Measurements from ENCODE around the gene ZNF862.

ZNF862 gene

DNA sequence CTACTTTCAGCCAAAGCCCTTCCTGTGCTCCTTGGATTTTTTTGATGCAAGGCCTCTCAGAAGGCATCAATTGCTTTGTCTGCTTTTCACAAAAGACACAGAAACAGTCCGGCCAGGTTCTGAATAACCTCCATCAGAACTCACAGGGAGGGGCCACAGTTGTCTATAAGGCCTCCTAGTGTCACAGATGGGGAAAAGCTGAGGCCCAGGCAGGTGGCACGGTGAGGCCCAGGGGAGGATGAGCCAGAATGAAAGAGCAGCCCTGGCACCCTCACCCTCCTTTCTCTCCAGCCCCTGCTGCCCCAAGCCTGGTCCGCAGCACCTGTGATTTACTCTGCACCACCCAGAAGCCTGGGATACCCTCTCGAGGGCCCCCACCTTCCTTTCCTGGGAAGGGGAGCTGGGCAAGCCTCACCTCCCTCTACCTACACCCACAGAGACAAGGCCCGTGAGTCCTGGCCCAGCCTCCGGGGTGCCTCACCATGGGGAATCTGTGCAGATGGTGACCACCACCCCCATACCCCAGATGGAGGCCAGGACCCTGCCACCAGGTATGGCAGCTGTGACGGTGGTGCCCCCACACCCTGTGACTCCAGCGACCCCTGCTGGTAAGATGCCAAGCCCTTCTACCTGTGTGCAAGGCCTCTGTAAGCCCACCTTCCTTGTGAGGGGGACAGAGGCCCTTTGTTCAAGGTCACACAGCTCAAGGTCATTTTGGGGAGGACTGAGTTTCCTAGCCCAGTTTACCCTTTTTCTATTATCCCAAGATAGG lies 38.6 kb upstream of the ZNF862 start:
- Histone ChIP-seq H3K4me3 (ENCODE audit: low read depth, low read length) (no peak overlapping the region), H3K9me3 (ENCODE audit: severe bottlenecking) (no peaks in the 10 kb centered on the region), H3K36me3 (no peaks in the 10 kb centered on the region), H3K27me3 (ENCODE audit: insufficient read depth, low read depth, severe bottlenecking) (no peaks in the 10 kb centered on the region), H3K27ac (no peak overlapping the region)
- TF ChIP-seq, protein P1, sequence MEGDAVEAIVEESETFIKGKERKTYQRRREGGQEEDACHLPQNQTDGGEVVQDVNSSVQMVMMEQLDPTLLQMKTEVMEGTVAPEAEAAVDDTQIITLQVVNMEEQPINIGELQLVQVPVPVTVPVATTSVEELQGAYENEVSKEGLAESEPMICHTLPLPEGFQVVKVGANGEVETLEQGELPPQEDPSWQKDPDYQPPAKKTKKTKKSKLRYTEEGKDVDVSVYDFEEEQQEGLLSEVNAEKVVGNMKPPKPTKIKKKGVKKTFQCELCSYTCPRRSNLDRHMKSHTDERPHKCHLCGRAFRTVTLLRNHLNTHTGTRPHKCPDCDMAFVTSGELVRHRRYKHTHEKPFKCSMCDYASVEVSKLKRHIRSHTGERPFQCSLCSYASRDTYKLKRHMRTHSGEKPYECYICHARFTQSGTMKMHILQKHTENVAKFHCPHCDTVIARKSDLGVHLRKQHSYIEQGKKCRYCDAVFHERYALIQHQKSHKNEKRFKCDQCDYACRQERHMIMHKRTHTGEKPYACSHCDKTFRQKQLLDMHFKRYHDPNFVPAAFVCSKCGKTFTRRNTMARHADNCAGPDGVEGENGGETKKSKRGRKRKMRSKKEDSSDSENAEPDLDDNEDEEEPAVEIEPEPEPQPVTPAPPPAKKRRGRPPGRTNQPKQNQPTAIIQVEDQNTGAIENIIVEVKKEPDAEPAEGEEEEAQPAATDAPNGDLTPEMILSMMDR (IDR thresholded peaks at IDR 0.05; ENCODE audit: low read depth, low read length), result peak; percentile 93
- DNase-seq, result peak; percentile 73

DNA sequence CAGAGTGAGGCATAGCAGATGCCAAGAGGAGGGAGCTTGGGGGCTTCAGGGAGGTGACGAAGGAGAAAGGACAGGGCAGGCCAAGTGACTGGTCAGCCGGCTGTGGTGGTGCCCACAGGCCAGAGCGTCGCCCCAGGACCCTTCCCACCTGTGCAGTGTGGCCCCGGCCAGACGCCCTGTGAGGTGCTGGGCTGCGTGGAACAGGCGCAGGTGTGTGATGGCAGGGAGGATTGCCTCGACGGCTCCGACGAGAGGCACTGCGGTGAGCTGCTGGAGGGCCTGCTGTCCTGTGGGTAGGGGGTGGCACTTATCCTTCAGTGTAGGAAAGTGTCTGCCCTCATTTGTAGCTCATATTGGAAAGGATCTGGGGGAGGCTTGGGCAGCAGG lies 38.0 kb upstream of the ZNF862 start:
- TF ChIP-seq, protein P1 (IDR thresholded peaks at IDR 0.05; ENCODE audit: low read depth, low read length), result no peak
- Histone ChIP-seq H3K9me3 (ENCODE audit: severe bottlenecking) (no peaks in the 10 kb centered on the region), H3K27ac (no peak overlapping the region), H3K4me3 (ENCODE audit: low read depth, low read length) (no peak overlapping the region), H3K36me3 (no peaks in the 10 kb centered on the region), H3K27me3 (ENCODE audit: insufficient read depth, low read depth, severe bottlenecking) (no peaks in the 10 kb centered on the region)
- DNase-seq, result no peak

DNA sequence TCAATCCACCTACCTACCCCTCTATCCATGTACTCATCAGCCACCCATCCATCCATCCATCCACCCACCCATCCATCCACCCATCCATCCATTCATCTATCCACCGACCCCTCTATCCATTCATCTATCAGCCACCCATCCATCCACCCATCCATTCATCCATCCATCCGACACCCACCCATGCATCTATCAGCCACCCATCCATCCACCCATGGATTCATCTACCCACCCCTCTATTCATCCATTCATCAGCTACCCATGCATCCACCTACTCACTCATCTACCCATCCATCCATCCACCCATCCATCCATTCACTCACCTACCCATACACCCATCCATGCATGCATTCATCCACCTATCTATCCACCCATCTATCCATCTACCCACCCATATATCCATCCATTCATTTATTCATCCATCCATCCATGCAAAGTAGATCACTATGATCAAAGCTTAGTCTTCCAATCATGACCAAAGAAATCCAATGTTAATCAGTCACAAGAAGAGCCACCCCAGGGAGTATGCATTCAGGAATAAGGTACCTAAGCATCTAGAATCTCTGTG lies 37.1 kb upstream of the ZNF862 start:
- no peaks in the 10 kb centered on the region for H3K27me3 ChIP-seq (ENCODE audit: insufficient read depth, low read depth, severe bottlenecking)
- no peak for DNase-seq
- no peak overlapping the region for H3K27ac ChIP-seq

DNA sequence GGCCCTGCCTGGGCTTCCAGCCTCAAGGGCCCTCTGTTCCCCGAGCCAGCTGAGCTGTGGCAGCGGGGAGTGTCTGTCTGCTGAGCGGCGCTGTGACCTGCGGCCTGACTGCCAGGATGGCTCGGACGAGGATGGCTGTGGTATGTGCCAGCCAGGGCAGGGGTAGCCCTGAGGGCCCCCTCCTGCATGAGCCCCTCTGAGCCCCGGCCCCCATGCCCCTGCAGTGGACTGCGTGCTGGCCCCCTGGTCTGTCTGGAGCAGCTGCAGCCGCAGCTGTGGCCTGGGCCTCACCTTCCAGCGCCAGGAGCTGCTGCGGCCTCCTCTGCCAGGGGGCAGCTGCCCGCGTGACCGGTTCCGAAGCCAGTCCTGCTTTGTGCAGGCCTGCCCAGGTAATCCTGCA lies 36.4 kb upstream of the ZNF862 start:
- Histone ChIP-seq H3K36me3 (no peaks in the 10 kb centered on the region), H3K27me3 (ENCODE audit: insufficient read depth, low read depth, severe bottlenecking) (no peaks in the 10 kb centered on the region), H3K4me3 (ENCODE audit: low read depth, low read length) (no peak overlapping the region), H3K27ac (no peak overlapping the region), H3K9me3 (ENCODE audit: severe bottlenecking) (no peaks in the 10 kb centered on the region)
- DNase-seq, result no peak
- TF ChIP-seq, protein P1 (IDR thresholded peaks at IDR 0.05; ENCODE audit: low read depth, low read length), result no peak

More for the DNA sequence above, 37.1 kb upstream of the ZNF862 start:
- no peak overlapping the region for H3K4me3 ChIP-seq (ENCODE audit: low read depth, low read length)
- H3K36me3 ChIP-seq, result no peaks in the 10 kb centered on the region
- no peaks in the 10 kb centered on the region for H3K9me3 ChIP-seq (ENCODE audit: severe bottlenecking)
- TF ChIP-seq, protein P1 (IDR thresholded peaks at IDR 0.05; ENCODE audit: low read depth, low read length), result no peak

DNA sequence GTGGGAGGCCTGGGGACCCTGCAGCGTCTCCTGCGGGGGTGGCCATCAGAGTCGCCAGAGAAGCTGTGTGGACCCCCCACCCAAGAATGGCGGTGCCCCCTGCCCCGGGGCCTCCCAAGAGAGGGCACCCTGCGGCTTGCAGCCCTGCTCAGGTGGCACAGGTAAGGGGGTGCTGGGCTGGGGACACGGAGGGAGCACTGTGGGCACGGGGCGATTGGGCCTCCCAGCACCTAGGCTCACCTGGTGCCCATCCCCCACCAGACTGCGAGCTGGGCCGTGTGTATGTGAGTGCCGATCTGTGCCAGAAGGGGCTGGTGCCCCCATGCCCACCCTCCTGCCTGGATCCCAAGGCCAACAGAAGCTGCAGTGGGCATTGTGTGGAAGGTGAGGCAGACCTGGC lies 35.2 kb upstream of the ZNF862 start:
- Histone ChIP-seq H3K4me3 (ENCODE audit: low read depth, low read length) (no peak overlapping the region), H3K9me3 (ENCODE audit: severe bottlenecking) (no peaks in the 10 kb centered on the region), H3K36me3 (no peaks in the 10 kb centered on the region), H3K27ac (no peak overlapping the region), H3K27me3 (ENCODE audit: insufficient read depth, low read depth, severe bottlenecking) (no peaks in the 10 kb centered on the region)
- DNase-seq, result no peak
- TF ChIP-seq, protein P1 (IDR thresholded peaks at IDR 0.05; ENCODE audit: low read depth, low read length), result no peak
